ENCODE data around the gene HJURP.

Gene HJURP

GRCh38 chr2:233813236-233814055 is 40.9 kb downstream of the HJURP start:
- no CpG with 5 or more reads among the region's 3 CpGs for WGBS (ENCODE audit: extremely low coverage, insufficient coverage, low lambda C conversion rate)
- Histone ChIP-seq H3K9ac (ENCODE audit: low read length) (no peak overlapping the region), H3K18ac (ENCODE audit: low read length) (no peak overlapping the region), H3K36me3 (ENCODE audit: control insufficient read depth, insufficient read depth, low read length) (no peaks in the 10 kb centered on the region), H4K5ac (ENCODE audit: low read length) (no peak overlapping the region), H3K4ac (ENCODE audit: low read depth, low read length) (no peak overlapping the region), H3K4me1 (ENCODE audit: control insufficient read depth, low read depth, low read length) (no peaks in the 10 kb centered on the region), H2BK15ac (replicated peaks; ENCODE audit: low read depth) (no peak overlapping the region), H3K79me2 (ENCODE audit: control insufficient read depth, insufficient read depth, low read length) (no peaks in the 10 kb centered on the region), H2AK5ac (ENCODE audit: low read length) (no peak overlapping the region), H3K27ac (ENCODE audit: low read depth, low read length) (no peak overlapping the region), H2BK120ac (ENCODE audit: low read depth, low read length) (no peak overlapping the region), H4K8ac (ENCODE audit: low read depth, low read length) (no peak overlapping the region), H2BK5ac (ENCODE audit: low read length) (no peak overlapping the region), H3K23ac (ENCODE audit: low read length) (no peak overlapping the region), H3K4me3 (ENCODE audit: low read length) (no peak overlapping the region), H3K79me1 (ENCODE audit: low read length) (no peaks in the 10 kb centered on the region), H3K56ac (ENCODE audit: low read length) (no peak overlapping the region), H3K4me2 (ENCODE audit: low read length) (no peak overlapping the region), H3K27me3 (ENCODE audit: insufficient read depth, low read length, poor library complexity) (no peaks in the 10 kb centered on the region)
- no peak for DNase-seq

GRCh38 chr2:233811732-233812131 is 42.6 kb downstream of the HJURP start:
- Histone ChIP-seq H4K5ac (ENCODE audit: low read length) (no peak overlapping the region), H3K79me1 (ENCODE audit: low read length) (no peaks in the 10 kb centered on the region), H3K56ac (ENCODE audit: low read length) (no peak overlapping the region), H3K4me3 (ENCODE audit: low read length) (no peak overlapping the region), H2AK5ac (ENCODE audit: low read length) (no peak overlapping the region), H2BK15ac (replicated peaks; ENCODE audit: low read depth) (no peak overlapping the region), H3K79me2 (ENCODE audit: control insufficient read depth, insufficient read depth, low read length) (no peaks in the 10 kb centered on the region), H3K23ac (ENCODE audit: low read length) (no peak overlapping the region), H3K36me3 (ENCODE audit: control insufficient read depth, insufficient read depth, low read length) (no peaks in the 10 kb centered on the region), H3K27me3 (ENCODE audit: insufficient read depth, low read length, poor library complexity) (no peaks in the 10 kb centered on the region), H3K4me2 (ENCODE audit: low read length) (no peak overlapping the region), H3K4me1 (ENCODE audit: control insufficient read depth, low read depth, low read length) (no peaks in the 10 kb centered on the region), H2BK5ac (ENCODE audit: low read length) (no peak overlapping the region), H3K9ac (ENCODE audit: low read length) (no peak overlapping the region), H3K18ac (ENCODE audit: low read length) (no peak overlapping the region), H3K27ac (ENCODE audit: low read depth, low read length) (no peak overlapping the region), H2BK120ac (ENCODE audit: low read depth, low read length) (no peak overlapping the region), H4K8ac (ENCODE audit: low read depth, low read length) (no peak overlapping the region), H3K4ac (ENCODE audit: low read depth, low read length) (no peak overlapping the region)
- DNase-seq: no peak
- WGBS (ENCODE audit: extremely low coverage, insufficient coverage, low lambda C conversion rate): no CpG with 5 or more reads among the region's 8 CpGs

DNA sequence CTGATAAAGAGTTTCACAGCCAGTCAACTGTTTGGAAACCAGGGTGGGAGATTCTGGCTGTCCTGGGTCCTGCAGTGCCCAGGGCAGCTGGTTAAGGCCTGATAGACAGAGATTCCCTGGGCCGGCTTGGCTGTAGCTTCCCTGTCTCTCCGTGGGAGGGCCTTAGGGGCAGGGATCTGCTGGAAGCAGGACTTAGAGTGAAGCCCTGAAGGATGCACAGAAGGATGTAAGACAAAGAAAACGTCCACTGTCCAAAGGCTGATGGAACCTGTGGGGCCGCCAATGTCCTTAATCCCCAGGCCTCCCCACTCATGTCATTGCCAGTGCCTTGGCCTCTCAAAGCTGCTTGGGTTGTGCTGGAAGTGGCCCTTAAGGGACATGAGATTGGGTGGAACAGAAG is 43.2 kb downstream of the HJURP start:
- H3K23ac ChIP-seq (ENCODE audit: low read length): no peak overlapping the region
- H3K4me3 ChIP-seq (ENCODE audit: low read length): no peak overlapping the region
- no peak overlapping the region for H3K18ac ChIP-seq (ENCODE audit: low read length)
- H4K5ac ChIP-seq (ENCODE audit: low read length): no peak overlapping the region
- H3K36me3 ChIP-seq (ENCODE audit: control insufficient read depth, insufficient read depth, low read length): no peaks in the 10 kb centered on the region
- H3K4ac ChIP-seq (ENCODE audit: low read depth, low read length): no peak overlapping the region
- H3K4me2 ChIP-seq (ENCODE audit: low read length): no peak overlapping the region
- no peaks in the 10 kb centered on the region for H3K4me1 ChIP-seq (ENCODE audit: control insufficient read depth, low read depth, low read length)
- no CpG with 5 or more reads among the region's 4 CpGs for WGBS (ENCODE audit: extremely low coverage, insufficient coverage, low lambda C conversion rate)
- DNase-seq: no peak
- H3K27ac ChIP-seq (ENCODE audit: low read depth, low read length): no peak overlapping the region
- H4K8ac ChIP-seq (ENCODE audit: low read depth, low read length): no peak overlapping the region
- no peak overlapping the region for H3K56ac ChIP-seq (ENCODE audit: low read length)
- no peaks in the 10 kb centered on the region for H3K79me1 ChIP-seq (ENCODE audit: low read length)
- no peaks in the 10 kb centered on the region for H3K79me2 ChIP-seq (ENCODE audit: control insufficient read depth, insufficient read depth, low read length)
- no peak overlapping the region for H3K9ac ChIP-seq (ENCODE audit: low read length)
- no peak overlapping the region for H2BK15ac ChIP-seq (replicated peaks; ENCODE audit: low read depth)
- no peak overlapping the region for H2BK120ac ChIP-seq (ENCODE audit: low read depth, low read length)
- H2AK5ac ChIP-seq (ENCODE audit: low read length): no peak overlapping the region
- H3K27me3 ChIP-seq (ENCODE audit: insufficient read depth, low read length, poor library complexity): no peaks in the 10 kb centered on the region
- no peak overlapping the region for H2BK5ac ChIP-seq (ENCODE audit: low read length)

GRCh38 chr2:233810385-233810784 is 44.0 kb downstream of the HJURP start:
- DNase-seq: no peak

DNA sequence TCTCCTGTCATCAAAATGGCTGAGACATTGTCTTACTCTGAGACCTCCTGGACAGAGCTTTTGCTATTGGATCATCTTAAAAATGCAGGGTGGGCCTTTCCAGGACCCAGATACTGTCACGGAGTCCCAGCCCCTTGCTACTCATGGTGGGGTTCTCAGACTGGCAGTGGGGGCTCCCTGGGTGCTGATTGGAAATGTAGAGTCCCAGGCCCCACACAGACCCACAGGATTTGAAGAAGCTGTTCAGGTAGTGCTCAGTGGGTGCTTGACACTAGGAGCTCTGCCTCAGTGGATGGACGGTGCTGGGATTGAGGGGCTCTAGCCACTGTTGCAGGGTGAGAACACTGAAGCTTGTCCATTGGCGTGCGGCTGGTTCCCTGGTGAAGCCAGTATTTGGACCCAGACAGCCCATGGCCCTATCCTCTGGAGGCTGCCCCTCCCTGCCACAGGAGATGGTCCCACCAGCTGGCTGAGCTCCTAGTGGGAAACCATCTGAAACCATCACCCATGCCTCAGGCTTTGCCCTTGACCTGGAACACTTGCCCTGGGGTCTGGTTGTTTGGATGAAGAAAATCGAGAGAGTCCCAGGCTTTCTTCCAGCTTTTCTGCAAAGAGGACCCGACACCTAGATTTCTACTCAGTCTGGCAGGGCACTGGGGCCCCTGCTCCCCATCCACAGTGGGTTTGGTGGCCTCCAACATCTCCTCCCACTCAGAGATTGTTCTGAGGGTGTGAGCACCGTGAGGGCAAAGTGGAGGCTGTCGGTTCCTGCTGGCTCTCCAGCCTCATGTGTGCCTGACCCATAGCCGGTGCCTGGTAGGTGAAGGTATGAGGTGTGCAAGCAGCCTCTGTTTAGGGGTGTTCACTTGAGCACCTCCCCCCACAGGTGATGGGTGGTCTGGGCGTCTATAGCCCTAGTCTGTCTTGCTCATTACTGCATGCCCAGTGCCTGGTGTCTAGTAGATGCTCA is 46.1 kb downstream of the HJURP start:
- no peak overlapping the region for H2BK5ac ChIP-seq (ENCODE audit: low read length)
- no CpG with 5 or more reads among the region's 10 CpGs for WGBS (ENCODE audit: extremely low coverage, insufficient coverage, low lambda C conversion rate)
- no peak overlapping the region for H2BK120ac ChIP-seq (ENCODE audit: low read depth, low read length)
- H3K18ac ChIP-seq (ENCODE audit: low read length): no peak overlapping the region
- no peak overlapping the region for H3K4me3 ChIP-seq (ENCODE audit: low read length)
- no peak overlapping the region for H3K56ac ChIP-seq (ENCODE audit: low read length)
- H3K27ac ChIP-seq (ENCODE audit: low read depth, low read length): no peak overlapping the region
- DNase-seq: no peak
- H3K23ac ChIP-seq (ENCODE audit: low read length): no peak overlapping the region
- H3K4me1 ChIP-seq (ENCODE audit: control insufficient read depth, low read depth, low read length): no peaks in the 10 kb centered on the region
- H3K27me3 ChIP-seq (ENCODE audit: insufficient read depth, low read length, poor library complexity): no peaks in the 10 kb centered on the region
- no peak overlapping the region for H3K4me2 ChIP-seq (ENCODE audit: low read length)
- no peak overlapping the region for H3K9ac ChIP-seq (ENCODE audit: low read length)
- no peak overlapping the region for H4K8ac ChIP-seq (ENCODE audit: low read depth, low read length)
- H3K36me3 ChIP-seq (ENCODE audit: control insufficient read depth, insufficient read depth, low read length): no peaks in the 10 kb centered on the region
- no peak overlapping the region for H4K5ac ChIP-seq (ENCODE audit: low read length)
- no peak overlapping the region for H2AK5ac ChIP-seq (ENCODE audit: low read length)
- no peak overlapping the region for H2BK15ac ChIP-seq (replicated peaks; ENCODE audit: low read depth)
- H3K79me2 ChIP-seq (ENCODE audit: control insufficient read depth, insufficient read depth, low read length): no peaks in the 10 kb centered on the region
- no peak overlapping the region for H3K4ac ChIP-seq (ENCODE audit: low read depth, low read length)
- no peaks in the 10 kb centered on the region for H3K79me1 ChIP-seq (ENCODE audit: low read length)

More at GRCh38 chr2:233810385-233810784, 44.0 kb downstream of the HJURP start:
- Histone ChIP-seq H2BK120ac (ENCODE audit: low read depth, low read length) (no peak overlapping the region), H3K36me3 (ENCODE audit: control insufficient read depth, insufficient read depth, low read length) (no peaks in the 10 kb centered on the region), H3K18ac (ENCODE audit: low read length) (no peak overlapping the region), H3K4me1 (ENCODE audit: control insufficient read depth, low read depth, low read length) (no peaks in the 10 kb centered on the region), H3K4me3 (ENCODE audit: low read length) (no peak overlapping the region), H2BK5ac (ENCODE audit: low read length) (no peak overlapping the region), H3K79me1 (ENCODE audit: low read length) (no peaks in the 10 kb centered on the region), H4K5ac (ENCODE audit: low read length) (no peak overlapping the region), H2BK15ac (replicated peaks; ENCODE audit: low read depth) (no peak overlapping the region), H3K27me3 (ENCODE audit: insufficient read depth, low read length, poor library complexity) (no peaks in the 10 kb centered on the region), H3K56ac (ENCODE audit: low read length) (no peak overlapping the region), H3K79me2 (ENCODE audit: control insufficient read depth, insufficient read depth, low read length) (no peaks in the 10 kb centered on the region), H4K8ac (ENCODE audit: low read depth, low read length) (no peak overlapping the region), H3K4me2 (ENCODE audit: low read length) (no peak overlapping the region), H3K23ac (ENCODE audit: low read length) (no peak overlapping the region), H3K4ac (ENCODE audit: low read depth, low read length) (no peak overlapping the region), H3K27ac (ENCODE audit: low read depth, low read length) (no peak overlapping the region), H2AK5ac (ENCODE audit: low read length) (no peak overlapping the region), H3K9ac (ENCODE audit: low read length) (no peak overlapping the region)
- WGBS (ENCODE audit: extremely low coverage, insufficient coverage, low lambda C conversion rate): no CpG with 5 or more reads among the region's 6 CpGs
